Upper lobe of left lung (tissue), 6 donors: Measurements from ENCODE around the gene ERICH3. TPM values are rescaled to one million over a fixed set of nuclear protein-coding genes. Genes with fewer than 3 reads are reported as not detected.

Experiments
- ATAC-seq, 2 donors: fragments of 200-7000 bp; cut with Tn5 transposase; one replicate each; pipeline ENCODE4 v1.9.1; 2022; ENCODE audit warnings: mild to moderate bottlenecking in 2 of 2, moderate library complexity in 2 of 2; ENCODE audit not compliant: low FRiP score in 2 of 2
- DNase-seq, 2 donors: peaks; one replicate each; pipeline ENCODE4 v3.0.0-alpha.2; 2019 to 2020
- H3K27ac ChIP-seq, 4 donors: fragments of 200-600 bp; sonication (generic); one replicate each; pipeline ENCODE4 v1.5.1; 2016 to 2019
- H3K27me3 ChIP-seq, 4 donors: fragments of 200-600 bp; sonication (generic); one replicate each; pipeline ENCODE4 v1.5.1; 2017 to 2019
- H3K36me3 ChIP-seq, 4 donors: fragments of 200-600 bp; sonication (generic); one replicate each; pipeline ENCODE4 v1.5.1; 2016 to 2019
- H3K4me1 ChIP-seq, 4 donors: fragments of 200-600 bp; sonication (generic); one replicate each; pipeline ENCODE4 v1.5.1; 2018 to 2019
- H3K4me3 ChIP-seq, 4 donors: fragments of 200-600 bp; sonication (generic); one replicate each; pipeline ENCODE4 v1.5.1; 2017 to 2019; ENCODE audit warnings: mild to moderate bottlenecking in 2 of 4, moderate library complexity in 1 of 4
- H3K9me3 ChIP-seq, 4 donors: fragments of 200-600 bp; sonication (generic); one replicate each; pipeline ENCODE4 v1.5.1; 2018 to 2019
- CTCF ChIP-seq, 6 experiments: fragments of 450-650 bp in 4 of 6; fragments of 200-600 bp in 2 of 6; sonication (generic) in 2 of 6; IDR thresholded peaks; one replicate each; pipeline ENCODE4 v1.5.1; 2016 to 2019; ENCODE audit warnings: antibody characterized with exemption in 6 of 6
- EP300 ChIP-seq, 4 donors: sonication (generic); formaldehyde crosslinking; IDR thresholded peaks; one replicate each; pipeline ENCODE4 v1.5.1; 2017; ENCODE audit warnings: antibody characterized with exemption in 4 of 4, control low read depth in 2 of 4
- POLR2A ChIP-seq, 4 donors: fragments of 450-650 bp; IDR thresholded peaks; one replicate each; pipeline ENCODE4 v1.5.1; 2016 to 2017; ENCODE audit warnings: antibody characterized with exemption in 4 of 4, mild to moderate bottlenecking in 2 of 4
- POLR2AphosphoS5 ChIP-seq, 2 donors: sonication (generic); formaldehyde crosslinking; IDR thresholded peaks; one replicate each; pipeline ENCODE4 v1.5.1; 2017; ENCODE audit warnings: antibody characterized with exemption in 2 of 2
- WGBS, 2 donors: methylation state at CpG; one replicate each; pipeline ENCODE4 v1.1.5; 2017 to 2018; 5-methylcytosine and 5-hydroxymethylcytosine counted together
- total RNA-seq, 6 donors: library from RNA; depleted of rRNA in 4 of 6; stranded (reverse); fragments of >200 nt in 4 of 6; gene quantifications; one replicate each; pipeline versions ENCODE4 v1.1.0 to v1.2.1, GENCODE V29; 2016 to 2021
- donor health status: DM: no; HTN: no; CAD: no; lungs with moderate emphysema.
- donor health status: DM: no; HTN: yes; CAD: no; lungs with severe emphysema.

Gene ERICH3
- 10 to 100 TPM in 2 of 6 donors, 1 to 10 TPM in 3, under 1 TPM in 1; 0.23 to 37.5 (median 3.7) TPM for total RNA-seq

GRCh38 chr1:74673351-74674111, at the start of gene ERICH3:
Gene ERICH3 (minus strand): TSS chr1:74673792. CDS start chr1:74673519, 273 bp downstream.
- H3K27ac ChIP-seq, result no peak within 1 kb of the TSS
- TF ChIP-seq POLR2AphosphoS5 (IDR thresholded peaks at IDR 0.05), result no peak
- TF ChIP-seq EP300 (IDR thresholded peaks at IDR 0.05), result no peak
- TF ChIP-seq CTCF (IDR thresholded peaks at IDR 0.05), result no peak
- TF ChIP-seq POLR2A (IDR thresholded peaks at IDR 0.05), result no peak
- DNase-seq (peak in 1 of 2 donors; percentile 79), ATAC-seq (peak in 1 of 2 donors; percentile 26)
- WGBS, 2 donors, result 5 to 6% methylated on average over 14 to 38 of the region's 44 CpGs
- no peaks in the 10 kb centered on the region for H3K36me3 ChIP-seq
- H3K4me3 ChIP-seq, result peak within 1 kb of the TSS in 3 of 4 donors; percentile 23 to 29 (median 26)
- peaks cover 0 to 7% (median 2%) of the 10 kb centered on the region in 4 donors for H3K9me3 ChIP-seq
- peaks cover 0 to 8% (median 2%) of the 10 kb centered on the region in 4 donors for H3K4me1 ChIP-seq
- peaks cover 0 to 8% (median 0%) of the 10 kb centered on the region in 4 donors for H3K27me3 ChIP-seq

GRCh38 chr1:74717626-74718025, 44.0 kb upstream of the ERICH3 start:
- no peaks in the 10 kb centered on the region for H3K27me3 ChIP-seq
- H3K27ac ChIP-seq, result no peak overlapping the region
- TF ChIP-seq POLR2AphosphoS5 (IDR thresholded peaks at IDR 0.05) (no peak), EP300 (IDR thresholded peaks at IDR 0.05) (no peak), CTCF (IDR thresholded peaks at IDR 0.05) (no peak), POLR2A (IDR thresholded peaks at IDR 0.05) (no peak)
- H3K4me3 ChIP-seq, result no peak overlapping the region
- no peaks in the 10 kb centered on the region for H3K4me1 ChIP-seq
- DNase-seq, result no peak
- 100% methylated on average over 2 of the region's 2 CpGs for WGBS, 2 donors
- peaks cover 10 to 93% (median 39%) of the 10 kb centered on the region in 4 donors for H3K36me3 ChIP-seq
- no peak for ATAC-seq
- H3K9me3 ChIP-seq, result no peaks in the 10 kb centered on the region

GRCh38 chr1:74716822-74717221, 43.2 kb upstream of the ERICH3 start:
- Histone ChIP-seq H3K27me3 (no peaks in the 10 kb centered on the region), H3K36me3 (peaks cover 9 to 93% (median 35%) of the 10 kb centered on the region in 4 donors), H3K4me1 (no peaks in the 10 kb centered on the region), H3K27ac (no peak overlapping the region), H3K4me3 (no peak overlapping the region), H3K9me3 (no peaks in the 10 kb centered on the region)
- TF ChIP-seq CTCF (IDR thresholded peaks at IDR 0.05) (no peak), EP300 (IDR thresholded peaks at IDR 0.05) (no peak), POLR2A (IDR thresholded peaks at IDR 0.05) (no peak), POLR2AphosphoS5 (IDR thresholded peaks at IDR 0.05) (no peak)
- no peak for DNase-seq
- WGBS, 2 donors, result 80 to 94% methylated on average over 1 of the region's 1 CpG
- ATAC-seq, result no peak

GRCh38 chr1:74715806-74716205, 42.2 kb upstream of the ERICH3 start:
- ATAC-seq (no peak), DNase-seq (no peak)
- Histone ChIP-seq H3K4me1 (no peaks in the 10 kb centered on the region), H3K4me3 (no peak overlapping the region), H3K27ac (no peak overlapping the region), H3K36me3 (peaks cover 5 to 93% (median 35%) of the 10 kb centered on the region in 4 donors), H3K27me3 (no peaks in the 10 kb centered on the region), H3K9me3 (no peaks in the 10 kb centered on the region)
- TF ChIP-seq POLR2AphosphoS5 (IDR thresholded peaks at IDR 0.05), result no peak
- no peak for TF ChIP-seq CTCF (IDR thresholded peaks at IDR 0.05)
- no peak for TF ChIP-seq EP300 (IDR thresholded peaks at IDR 0.05)
- no peak for TF ChIP-seq POLR2A (IDR thresholded peaks at IDR 0.05)
- 82 to 88% methylated on average over 6 of the region's 6 CpGs for WGBS, 2 donors

- TF ChIP-seq POLR2AphosphoS5 (IDR thresholded peaks at IDR 0.05) (no peak), POLR2A (IDR thresholded peaks at IDR 0.05) (no peak), EP300 (IDR thresholded peaks at IDR 0.05) (no peak), CTCF (IDR thresholded peaks at IDR 0.05) (no peak)
- 88 to 89% methylated on average over 1 of the region's 1 CpG for WGBS, 2 donors
- no peak for DNase-seq
- no peak overlapping the region for H3K27ac ChIP-seq
- no peaks in the 10 kb centered on the region for H3K4me1 ChIP-seq
- H3K4me3 ChIP-seq, result no peak overlapping the region
- no peak for ATAC-seq
- H3K36me3 ChIP-seq, result peaks cover 5 to 92% (median 30%) of the 10 kb centered on the region in 4 donors
- no peaks in the 10 kb centered on the region for H3K9me3 ChIP-seq
- H3K27me3 ChIP-seq, result no peaks in the 10 kb centered on the region
Observed at GRCh38 chr1:74715236-74715502, 41.6 kb upstream of the ERICH3 start.
